ENCODE measurements around the gene CST4. TPM values are rescaled to one million over a fixed set of nuclear protein-coding genes. Genes with fewer than 3 reads are reported as not detected.
"Not testable (repeated sequence)": the region's sequence is repeated elsewhere in the genome, so short reads cannot be mapped to it uniquely, and the experiment has no call there.

Gene CST4
- total RNA-seq, 1 donor from 2014 or later, result not detected

GRCh38 chr20:23662276-23662870 is 26.5 kb downstream of the CST4 start:
- DNase-seq (ENCODE audit: low read depth), result no peak

GRCh38 chr20:23661002-23661429 is 27.8 kb downstream of the CST4 start:
- no peak for DNase-seq (ENCODE audit: low read depth)

DNA sequence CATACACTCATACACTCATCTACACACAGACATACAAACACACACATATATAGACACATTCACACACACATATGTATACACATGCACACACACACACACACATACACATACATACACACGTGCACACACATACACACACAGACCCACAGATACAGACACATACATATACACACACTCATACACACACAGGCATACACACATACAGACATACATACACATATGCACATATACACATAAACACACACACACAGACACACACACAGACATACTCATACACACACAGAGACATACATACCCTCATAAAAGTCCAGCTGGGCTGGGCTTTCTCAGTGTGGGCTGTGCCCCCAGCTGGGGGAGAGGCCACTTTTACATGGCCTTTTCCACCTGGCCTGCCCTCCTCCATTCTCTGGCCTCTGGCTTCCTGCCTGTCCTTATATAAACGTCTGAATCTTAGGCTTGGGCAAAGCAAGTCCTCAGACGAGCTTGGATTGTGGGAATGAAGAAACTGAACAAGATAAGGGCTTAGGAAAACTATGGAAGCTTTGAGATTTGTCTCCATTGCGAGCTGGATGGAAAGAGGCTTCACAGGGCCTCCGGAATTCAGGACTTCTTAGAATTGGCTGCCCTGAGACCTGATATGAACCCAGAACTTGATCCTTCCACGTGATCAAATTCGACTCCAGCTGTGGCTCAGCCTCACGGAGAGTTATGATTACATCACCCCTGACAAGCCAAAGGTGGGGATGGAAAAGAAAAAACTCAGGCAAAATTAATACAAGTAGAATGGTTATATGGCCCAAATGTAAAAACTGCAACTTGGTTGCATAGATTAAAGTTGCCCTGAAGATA is 28.6 kb downstream of the CST4 start:
- peak; percentile 69 for DNase-seq (ENCODE audit: low read depth)

DNA sequence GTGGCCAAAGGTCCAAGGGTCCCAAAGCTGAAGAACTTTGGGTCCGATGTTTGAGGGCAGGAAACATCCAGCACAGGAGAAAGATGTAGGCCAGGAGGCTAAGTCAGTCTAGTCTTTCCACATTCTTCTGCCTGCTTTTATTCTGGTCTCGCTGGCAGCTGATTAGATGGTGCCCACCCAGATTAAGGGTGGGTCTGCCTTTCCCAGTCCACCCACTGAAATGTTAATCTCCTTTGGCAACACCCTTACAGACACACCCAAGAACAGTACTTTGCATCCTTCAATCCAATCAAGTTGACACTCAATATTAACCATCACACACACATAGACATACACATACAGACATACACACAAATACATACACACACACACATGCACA is 29.2 kb downstream of the CST4 start:
- DNase-seq (ENCODE audit: low read depth), result not testable (repeated sequence)

DNA sequence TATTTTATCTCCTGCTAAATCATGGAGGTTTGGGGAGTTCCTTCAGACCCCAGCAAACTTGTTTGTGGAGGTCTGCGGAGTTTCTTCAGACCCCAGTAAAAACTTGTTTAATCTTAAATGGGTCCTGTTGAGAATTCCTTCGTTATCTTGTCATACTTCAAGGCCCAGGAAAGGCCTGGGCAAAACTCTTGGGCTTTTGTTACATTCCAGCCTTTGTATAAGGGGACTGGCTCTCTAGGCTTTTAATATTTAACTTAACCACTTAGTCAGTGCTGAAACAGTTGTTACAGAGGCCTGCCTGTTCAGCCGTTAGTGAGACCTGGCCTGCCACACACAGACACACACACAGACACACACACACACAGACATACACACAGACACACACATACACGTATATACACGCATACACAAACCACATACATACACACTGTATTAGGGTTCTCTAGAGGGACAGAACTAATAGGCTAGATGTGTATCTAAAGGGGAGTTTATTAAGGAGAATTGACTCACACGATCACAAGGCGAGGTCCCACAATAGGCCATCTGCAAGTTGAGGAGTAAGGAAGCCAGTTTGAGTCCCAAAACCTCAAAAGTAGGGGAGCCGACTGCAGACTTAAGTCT is 29.7 kb downstream of the CST4 start:
- no peak for DNase-seq (ENCODE audit: low read depth)

DNA sequence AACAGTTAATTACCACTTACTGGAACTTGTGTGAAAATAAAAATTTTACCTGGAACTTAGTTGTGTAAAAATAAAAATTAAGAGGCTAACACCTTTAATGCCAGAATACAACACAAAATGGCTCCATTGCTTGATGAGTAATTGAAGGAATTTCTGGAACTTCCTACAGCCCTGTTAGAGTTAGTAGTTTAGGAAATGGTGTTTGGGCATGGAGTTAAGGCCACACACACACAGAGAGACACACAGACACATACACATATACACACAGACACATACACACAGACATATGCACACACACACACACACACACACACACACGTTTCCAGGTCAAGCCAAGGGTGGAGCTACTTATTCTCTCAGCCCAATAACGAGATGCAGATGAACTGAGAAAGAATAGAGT is 30.5 kb downstream of the CST4 start:
- DNase-seq (ENCODE audit: low read depth), result no peak

GRCh38 chr20:23657202-23657601 is 31.6 kb downstream of the CST4 start:
- no peak for DNase-seq (ENCODE audit: low read depth)

- no peak for DNase-seq (ENCODE audit: low read depth)
Observed at GRCh38 chr20:23656372-23656771, 32.5 kb downstream of the CST4 start.

DNA sequence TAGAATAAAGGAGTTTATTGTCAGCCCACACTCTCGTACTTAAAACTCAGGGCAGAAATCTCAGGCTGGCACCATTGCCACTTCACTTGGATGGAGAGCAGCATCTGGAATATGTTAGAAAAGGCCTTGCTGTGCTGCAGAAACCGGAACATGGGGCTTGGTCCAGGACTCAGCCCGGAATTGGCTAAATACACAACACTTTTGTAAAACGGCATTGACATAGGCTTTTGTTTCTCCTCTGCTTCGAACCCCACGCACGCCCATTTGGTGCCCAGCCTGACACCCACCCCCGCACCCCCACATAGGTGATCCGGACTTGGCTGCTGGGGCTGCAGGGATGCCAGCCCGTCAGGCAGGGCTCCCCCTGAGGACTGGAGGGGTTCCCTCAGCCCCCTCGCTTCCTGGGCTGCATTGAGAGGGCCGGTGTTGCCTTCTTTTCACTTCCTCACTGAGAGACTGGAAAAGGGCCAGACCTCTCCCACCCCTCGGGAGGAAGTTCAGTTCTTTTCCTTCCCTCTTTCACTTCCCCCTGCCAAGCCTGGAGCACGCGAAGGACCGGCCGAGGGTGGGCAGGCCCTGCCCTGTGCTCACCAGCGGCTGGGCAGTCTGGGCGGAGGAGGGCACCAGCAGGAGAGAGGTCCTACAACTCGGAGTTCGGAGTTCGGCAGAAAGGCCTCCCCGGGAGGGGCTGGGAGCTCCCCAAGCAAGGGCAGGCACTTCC is 33.2 kb downstream of the CST4 start:
- no peak for DNase-seq (ENCODE audit: low read depth)

DNA sequence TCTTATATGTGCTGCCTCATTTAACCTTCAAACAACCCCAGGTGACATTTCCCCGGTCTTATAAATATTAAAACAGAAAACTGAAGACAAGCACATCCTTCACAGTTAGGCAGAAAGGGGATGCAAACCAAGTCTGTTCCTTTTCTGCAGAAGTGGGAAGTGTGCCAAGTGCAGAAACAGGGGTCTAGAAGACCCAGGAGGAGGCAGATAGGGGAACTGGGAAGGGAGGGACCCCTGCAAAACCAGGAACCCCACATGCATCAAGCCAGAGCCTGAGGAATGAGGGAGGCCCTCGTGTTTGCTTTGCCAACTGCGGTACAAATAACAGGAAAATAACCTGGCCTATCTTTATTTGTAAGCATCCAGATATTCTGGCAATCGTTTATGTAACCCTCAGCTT is 34.1 kb downstream of the CST4 start:
- DNase-seq (ENCODE audit: low read depth), result no peak

DNA sequence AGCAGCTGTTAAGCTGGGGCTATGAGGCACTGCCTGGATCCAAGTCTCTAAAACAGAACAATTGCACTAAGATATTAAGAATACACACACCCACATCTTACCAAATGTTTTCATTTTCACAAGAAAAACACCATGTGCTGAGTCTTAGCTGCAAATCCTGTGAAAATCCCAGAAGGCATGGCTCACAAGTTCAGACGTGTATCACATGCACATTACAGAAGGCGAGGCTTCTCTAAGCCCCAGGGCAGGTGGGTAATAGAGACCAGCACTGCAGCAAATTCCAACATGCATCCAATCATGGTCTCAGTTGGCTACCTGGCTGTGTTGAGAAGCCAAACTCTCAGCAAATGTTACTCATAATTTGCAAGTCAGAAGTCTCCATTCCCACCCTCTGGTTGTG is 34.8 kb downstream of the CST4 start:
- no peak for DNase-seq (ENCODE audit: low read depth)

DNA sequence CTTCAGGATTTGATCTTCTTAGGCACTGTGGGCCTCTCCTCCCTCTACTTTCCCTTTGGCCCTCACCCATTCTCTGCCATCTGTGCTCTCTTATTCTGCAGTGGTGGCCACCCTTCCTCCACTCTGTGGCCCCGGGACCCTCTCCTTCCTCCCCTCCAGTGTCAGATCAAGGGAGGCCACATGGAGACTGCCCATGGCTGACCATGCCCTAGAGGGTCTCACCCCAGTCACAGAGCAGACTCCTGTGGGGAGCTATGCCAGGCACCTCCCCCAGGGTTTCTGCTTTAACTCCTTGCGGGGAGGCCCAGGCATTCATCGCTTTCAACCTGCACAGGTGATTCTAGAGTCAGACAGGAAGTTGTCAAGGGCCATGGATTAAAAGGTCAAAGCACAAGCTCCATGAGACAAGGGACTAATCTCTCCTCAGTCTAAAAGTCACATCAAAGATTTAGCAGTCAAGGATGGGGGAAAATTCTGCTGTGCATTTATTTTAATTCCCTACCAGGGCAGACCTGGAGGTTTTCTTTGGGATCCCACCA is 35.4 kb downstream of the CST4 start:
- DNase-seq (ENCODE audit: low read depth), result no peak

DNA sequence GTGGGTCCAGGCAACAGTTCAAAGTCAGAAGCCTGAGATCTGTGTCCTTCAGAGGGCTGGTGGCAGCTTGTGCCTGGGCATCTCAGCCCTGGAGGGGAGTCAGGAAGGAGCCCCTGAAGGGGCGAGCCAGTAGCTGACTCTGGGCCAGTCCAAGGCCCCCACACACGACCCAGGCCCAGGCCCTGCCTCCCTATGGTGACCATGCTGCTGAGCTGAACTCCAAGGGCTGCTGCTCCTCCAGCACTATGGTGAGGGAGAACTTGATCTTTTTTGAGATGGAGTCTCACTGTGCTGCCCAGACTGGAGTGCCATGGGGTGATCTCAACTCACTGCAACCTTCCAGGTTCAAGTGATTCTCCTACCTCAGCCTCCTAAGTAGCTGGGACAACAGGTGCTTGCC is 35.9 kb downstream of the CST4 start:
- no peak for DNase-seq (ENCODE audit: low read depth)

DNA sequence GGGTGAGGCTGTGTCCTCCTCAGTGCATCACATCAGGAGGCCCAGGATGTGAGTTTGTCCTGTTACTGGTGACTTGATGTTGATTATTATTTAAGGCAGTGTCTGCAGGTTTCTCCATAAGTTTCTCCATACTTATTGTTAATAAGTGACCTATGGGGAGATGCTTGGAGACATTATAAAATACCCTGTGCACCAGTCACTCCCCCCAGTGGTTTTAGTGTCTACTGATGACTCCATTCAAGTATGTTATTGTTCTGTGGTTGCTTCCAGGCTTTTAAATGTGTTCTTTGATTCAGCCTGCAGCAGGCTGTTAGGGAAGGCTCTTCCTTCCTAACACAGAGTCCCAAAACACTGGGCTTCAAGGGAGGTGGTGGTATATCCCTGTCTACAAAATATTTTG is 36.5 kb downstream of the CST4 start:
- no peak for DNase-seq (ENCODE audit: low read depth)

DNA sequence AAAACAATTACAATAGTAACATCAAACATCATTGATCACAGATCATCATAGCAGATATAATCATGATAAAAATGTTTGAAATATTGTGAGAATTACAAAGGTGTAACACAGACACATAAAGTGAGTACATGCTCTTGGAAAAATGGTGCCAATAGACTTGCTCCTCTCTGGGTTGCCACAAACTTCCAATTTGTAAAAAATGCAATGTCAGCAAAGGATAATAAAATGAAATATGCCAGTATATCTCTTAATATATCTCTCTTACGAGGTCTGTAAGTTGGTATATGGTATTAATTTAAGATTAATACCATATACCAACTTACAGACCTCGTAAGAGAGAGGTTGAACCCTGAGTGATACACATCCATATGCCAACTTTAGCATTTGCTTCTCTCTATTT is 37.7 kb downstream of the CST4 start:
- no peak for DNase-seq (ENCODE audit: low read depth)

GRCh38 chr20:23649830-23650417 is 38.9 kb downstream of the CST4 start:
- no peak for DNase-seq (ENCODE audit: low read depth)

- DNase-seq (ENCODE audit: low read depth), result no peak
Observed at GRCh38 chr20:23649242-23649641, 39.6 kb downstream of the CST4 start.

DNA sequence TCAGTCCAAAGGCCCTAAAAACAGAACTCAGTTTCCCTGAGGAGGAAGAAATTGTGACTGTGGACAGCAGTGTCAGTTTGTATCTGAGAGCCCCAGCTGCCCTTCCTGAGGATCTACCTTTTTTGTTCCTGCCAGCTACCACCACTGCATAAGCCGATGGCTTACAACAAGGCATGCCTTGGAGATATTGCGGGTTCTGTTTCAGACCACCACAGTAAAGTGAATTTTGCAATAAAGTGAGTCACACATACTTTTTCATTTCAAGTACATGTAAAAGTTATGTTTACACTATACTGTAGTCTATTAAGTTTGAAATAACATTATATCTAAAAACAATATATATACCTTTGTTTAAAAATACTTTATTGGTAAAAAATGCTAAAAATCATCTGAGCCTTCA is 41.5 kb downstream of the CST4 start:
- DNase-seq (ENCODE audit: low read depth), result no peak

DNA sequence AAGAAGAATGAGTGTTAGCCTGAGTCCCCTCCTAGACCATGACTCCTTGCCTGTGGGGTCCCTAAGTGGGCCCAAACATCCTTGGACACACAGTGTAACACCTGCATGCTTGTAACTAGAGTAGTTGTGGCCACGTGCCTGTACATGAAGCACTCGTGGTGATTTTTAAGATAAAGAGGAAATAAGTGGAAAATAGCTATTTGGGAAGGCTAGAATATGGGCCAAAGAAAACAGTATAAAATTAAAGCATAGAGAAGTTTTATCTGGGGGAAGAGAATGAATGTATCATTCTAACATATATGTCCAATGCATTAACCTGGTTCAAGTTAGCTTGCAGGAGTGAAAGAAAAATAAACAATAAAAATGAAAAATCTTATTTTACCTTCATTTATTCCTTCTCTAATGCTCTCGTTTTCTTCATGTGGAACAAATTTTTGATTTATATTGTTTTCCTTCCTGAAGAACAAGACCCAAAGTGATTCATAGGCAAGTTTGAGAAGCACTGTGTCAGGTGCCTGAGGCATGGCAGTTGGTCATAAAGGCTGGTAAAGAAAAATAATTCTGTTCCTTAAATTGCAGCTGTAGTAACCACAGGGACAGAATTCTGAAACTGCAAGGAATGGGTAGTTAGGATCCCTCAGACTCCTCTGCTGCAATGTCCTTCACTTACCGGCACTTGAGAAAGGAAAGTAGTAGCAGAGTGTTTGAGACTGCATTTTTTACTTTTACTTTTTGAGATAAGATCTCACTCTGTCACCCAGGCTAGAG is 42.5 kb downstream of the CST4 start:
- DNase-seq (ENCODE audit: low read depth), result no peak

- DNase-seq (ENCODE audit: low read depth), result no peak
Observed at GRCh38 chr20:23645575-23645974, 43.3 kb downstream of the CST4 start.
